NCI-H146 treated with DMSO at 0.1 percent for 48 hours (cell line): Measurements from ENCODE around the gene CCL18.
"Not testable (repeated sequence)": the region's sequence is repeated elsewhere in the genome, so short reads cannot be mapped to it uniquely, and the experiment has no call there.

Experiments used
- DNase-seq: peaks from one replicate; lab custom pipeline; 2025; ENCODE audit not compliant: unreplicated experiment; lab: John Stamatoyannopoulos, UW

The CCL18 gene, protein sequence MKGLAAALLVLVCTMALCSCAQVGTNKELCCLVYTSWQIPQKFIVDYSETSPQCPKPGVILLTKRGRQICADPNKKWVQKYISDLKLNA

DNA sequence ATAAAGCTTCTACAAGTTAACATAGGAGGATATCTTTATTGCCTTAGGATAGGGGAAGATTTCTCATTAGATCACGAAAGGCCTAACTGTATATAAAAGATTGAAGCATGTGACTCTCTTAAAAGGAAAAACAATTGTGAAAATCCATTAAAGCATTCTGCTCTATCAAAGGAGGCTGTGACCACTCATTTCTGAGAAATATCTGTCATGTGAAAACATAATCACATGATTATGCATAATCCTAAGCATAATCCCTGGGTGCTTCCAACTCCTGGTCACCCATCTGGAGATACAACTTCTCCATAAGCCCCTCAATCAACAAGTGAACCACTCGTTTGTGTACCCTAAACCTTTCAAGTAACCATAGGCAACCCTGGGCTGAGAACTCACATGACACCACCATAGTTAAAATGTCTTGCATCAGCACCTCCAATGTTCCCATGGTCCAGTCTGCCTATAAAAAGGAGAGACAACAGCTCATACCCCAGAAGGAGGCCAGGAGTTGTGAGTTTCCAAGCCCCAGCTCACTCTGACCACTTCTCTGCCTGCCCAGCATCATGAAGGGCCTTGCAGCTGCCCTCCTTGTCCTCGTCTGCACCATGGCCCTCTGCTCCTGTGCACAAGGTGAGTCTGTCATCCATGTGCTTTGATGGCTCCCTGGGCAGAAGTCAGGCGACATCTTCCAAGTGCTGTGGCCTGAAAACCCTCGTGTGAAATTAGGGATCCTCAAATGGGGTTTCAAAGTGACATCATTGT, at the start of gene CCL18:
TSS of gene CCL18 (plus strand) at position 487 of the 756 bp plus-strand sequence. CDS start at position 558, 71 bp downstream.
- no peak for DNase-seq

GRCh38 chr17:36014946-36015345, 49.1 kb upstream of the CCL18 start:
- DNase-seq, result no peak

DNA sequence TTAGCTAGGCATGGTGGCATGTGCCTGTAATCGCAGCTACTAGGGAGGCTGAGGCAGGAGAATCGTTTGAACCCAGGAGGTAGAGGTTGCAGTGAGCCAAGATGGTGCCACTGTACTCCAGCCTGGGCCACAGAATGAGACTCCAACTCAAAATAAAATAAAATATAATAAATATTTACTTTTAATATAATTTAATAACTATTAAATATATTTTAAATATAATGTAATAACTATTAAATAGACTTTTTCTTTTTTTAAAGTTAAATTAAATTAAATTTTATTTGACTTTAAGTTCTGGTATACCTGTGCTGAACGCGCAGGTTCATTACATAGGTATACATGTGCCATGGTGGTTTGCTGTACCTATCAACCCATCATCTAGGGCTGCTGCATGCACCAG, 48.2 kb upstream of the CCL18 start:
- not testable (repeated sequence) for DNase-seq

DNA sequence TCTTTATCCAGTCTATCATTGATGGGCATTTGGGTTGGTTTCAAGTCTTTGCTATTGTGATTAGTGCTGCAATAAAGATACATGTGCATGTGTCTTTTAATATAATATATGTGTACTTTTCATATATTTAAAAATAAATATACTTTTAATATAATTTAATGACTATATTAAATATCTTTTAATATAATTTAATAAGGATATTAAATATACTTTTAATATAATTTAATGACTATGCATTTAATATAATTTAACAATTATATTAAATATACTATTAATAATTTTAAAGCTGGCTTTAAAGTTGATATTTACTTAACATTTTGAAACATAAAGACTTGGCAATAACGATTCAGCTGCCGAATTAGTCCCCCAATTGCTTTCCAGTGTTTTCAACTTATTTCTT, 47.5 kb upstream of the CCL18 start:
- DNase-seq, result no peak

GRCh38 chr17:36017799-36018198, 46.3 kb upstream of the CCL18 start, which contains the start of gene CCL23:
Gene CCL23, minus strand, starts transcription at chr17:36017972. Its CDS starts 75 bp downstream, at chr17:36017897.
- DNase-seq, result no peak

DNA sequence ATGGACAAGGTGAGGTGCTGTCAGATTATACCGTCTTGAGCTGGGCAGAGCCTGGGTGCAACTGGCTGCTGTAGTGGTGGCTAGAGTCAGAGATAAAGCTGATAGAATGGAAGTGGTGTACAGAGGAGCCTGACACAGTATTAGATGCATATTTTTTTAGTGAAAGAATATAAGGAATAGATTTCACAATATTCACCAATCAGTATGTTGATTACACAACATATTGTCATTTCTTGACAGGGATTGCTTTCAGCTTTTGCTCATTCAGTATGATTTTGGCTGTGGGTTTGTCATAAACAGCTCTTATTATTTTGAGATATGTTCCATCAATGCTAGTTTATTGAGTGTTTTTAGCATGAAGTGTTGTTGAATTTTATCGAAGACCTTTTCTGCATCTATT, 44.6 kb upstream of the CCL18 start:
- no peak for DNase-seq

DNA sequence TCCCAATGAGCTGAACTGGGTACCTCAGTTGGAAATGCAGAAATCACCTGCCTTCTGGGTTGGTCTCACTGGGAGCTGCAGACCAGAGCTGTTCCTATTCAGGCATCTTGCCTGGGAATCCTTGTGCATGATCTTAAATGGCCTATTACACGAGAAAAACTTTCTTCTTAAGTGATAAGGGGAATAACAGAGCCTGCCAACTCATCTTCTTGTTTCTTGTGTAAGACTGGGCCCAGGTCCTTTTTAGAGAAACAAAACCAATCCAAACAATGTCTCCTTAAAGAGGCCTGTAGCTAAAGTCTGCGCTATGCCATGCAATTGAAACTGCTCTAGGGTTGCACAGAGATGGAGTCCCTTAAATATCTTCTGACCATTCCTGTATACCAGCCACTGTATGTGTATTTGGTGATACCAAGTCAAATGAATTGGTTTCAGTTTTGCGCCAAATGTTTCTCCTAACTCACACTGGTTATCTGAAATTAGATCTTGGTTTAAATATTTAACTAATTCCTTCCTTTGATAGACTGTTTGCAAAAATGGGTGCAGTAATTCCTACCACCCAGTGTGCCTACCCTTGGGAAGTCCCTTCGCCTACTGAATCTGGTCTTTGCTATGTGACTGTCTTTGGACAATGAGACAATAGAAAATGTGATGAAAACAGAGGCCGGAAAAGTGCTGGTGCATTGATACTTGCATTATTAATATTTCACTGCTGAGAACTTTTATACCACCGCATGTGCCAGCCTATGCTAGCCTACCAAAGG, 39.8 kb upstream of the CCL18 start:
- no peak for DNase-seq

- DNase-seq, result no peak
Measured at GRCh38 chr17:36027761-36028160, 36.3 kb upstream of the CCL18 start.

DNA sequence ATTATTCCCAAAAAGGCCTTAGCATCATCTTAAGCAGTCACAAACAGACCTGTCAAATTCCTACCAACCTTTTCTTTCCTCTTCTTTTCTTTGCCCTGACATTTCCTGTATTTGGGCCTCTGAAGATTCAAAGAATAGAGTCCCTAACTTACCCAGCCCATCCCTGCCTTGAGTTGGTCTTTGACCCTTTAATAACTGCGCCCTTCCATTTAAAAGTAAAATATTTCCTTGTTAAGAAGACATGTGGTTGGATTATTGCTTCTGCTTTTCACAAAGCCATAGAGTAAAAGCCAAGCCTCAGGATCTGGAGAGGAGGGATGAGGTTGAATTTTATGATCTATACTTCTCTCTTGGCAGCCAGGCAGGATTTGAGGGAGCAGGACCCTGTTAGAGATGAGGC, 33.1 kb upstream of the CCL18 start:
- no peak for DNase-seq

GRCh38 chr17:36034127-36034526, 29.9 kb upstream of the CCL18 start:
- DNase-seq, result no peak

GRCh38 chr17:36036235-36036634, 27.8 kb upstream of the CCL18 start:
- DNase-seq, result no peak

DNA sequence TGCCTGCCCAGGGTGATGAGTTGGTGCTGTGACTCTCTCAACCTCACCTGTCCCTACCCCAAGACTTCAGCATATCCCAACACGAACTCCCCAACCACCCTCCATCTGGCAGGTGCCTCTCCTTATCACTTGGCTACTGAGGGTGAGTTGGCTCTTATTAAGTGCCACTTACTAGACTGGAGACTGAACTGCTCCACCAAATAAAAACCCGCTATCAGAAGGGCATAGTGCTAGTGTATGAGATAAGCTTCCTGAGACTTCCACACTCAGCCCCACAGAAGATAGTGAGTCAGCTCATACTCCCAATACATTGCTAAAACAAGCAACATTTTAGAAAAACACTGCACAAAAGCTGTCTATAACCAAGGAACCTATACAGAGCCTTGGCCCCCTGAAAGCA, 16.0 kb upstream of the CCL18 start:
- no peak for DNase-seq

DNA sequence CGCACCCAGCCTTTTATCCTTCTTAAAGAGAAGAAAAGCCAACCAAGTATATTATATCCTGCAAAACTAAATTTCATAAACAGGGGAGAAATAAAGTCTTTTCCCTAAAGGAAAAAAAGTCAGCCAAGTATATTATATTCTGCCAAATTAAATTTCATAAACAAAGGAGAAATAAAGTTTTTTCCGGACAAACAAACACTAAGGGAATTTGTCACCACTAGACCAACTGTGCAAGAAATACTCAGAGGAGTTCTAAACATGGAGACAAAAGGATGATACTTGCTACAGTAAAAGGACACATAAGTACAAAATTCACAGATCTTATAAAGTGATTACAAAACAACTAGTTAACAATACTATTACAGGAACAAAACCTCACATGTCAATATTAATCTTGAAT, 14.4 kb upstream of the CCL18 start:
- DNase-seq, result no peak

GRCh38 chr17:36055171-36055570, 8.9 kb upstream of the CCL18 start:
- no peak for DNase-seq

DNA sequence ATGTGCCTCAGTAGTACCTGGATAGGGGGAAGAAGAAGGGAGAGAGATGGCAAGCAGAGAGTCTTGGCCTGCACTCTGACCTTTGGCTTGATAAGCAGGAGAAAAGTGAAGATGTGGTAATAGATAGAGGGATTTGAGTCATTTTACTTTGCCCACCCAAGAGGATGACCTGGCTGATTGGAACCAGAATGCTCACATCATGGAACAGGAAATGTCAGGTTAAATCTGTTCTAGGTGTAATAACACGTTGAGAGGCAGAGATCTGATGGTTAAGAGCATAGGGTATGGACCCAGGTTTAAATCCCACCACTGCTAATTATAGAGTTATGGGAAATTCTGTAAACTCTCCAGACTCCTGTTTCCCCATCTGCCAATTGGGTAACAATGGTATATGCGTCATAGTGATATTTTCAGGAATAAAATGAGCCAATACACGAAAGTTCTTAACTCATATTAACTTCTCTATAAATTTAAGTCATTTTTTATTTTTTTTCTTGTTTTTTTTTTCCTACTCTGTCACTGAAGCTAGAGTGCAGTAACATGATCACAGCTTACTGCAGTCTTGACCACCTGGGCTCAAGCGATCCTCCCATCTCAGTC, 8.1 kb upstream of the CCL18 start:
- no peak for DNase-seq

GRCh38 chr17:36057911-36058310, 6.2 kb upstream of the CCL18 start:
- no peak for DNase-seq

GRCh38 chr17:36059406-36059805, 4.7 kb upstream of the CCL18 start:
- no peak for DNase-seq

GRCh38 chr17:36060816-36061215, 3.3 kb upstream of the CCL18 start:
- no peak for DNase-seq

DNA sequence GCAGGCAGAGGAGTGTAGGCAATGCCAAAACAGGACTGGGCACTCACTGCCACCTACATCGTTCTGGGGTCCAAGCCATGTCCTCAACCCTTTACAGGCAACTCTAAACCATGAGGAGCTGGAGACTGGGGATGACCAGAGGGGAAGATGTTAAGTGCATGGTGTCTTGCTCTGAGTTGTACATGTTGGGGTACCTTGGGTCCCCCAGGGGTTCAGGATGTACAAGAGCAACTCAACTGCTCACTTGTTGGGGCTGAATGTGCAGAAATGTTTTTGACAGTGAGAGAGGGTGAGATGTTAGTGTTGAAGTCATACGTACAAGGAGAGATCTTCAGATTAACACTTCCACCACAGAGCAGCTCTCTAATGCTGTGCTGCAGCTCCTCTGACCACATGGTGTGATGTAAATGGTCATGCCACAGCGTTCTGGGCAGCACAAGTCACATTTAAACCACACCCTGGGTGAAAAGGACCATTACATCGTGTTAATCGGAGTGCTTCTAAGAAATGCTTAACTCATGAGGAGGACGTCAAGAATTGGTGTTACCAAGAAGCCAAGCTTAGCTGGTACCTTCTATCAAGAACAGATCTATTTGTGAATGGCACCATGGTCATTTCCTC, 2.4 kb downstream of the CCL18 start:
- no peak for DNase-seq

- DNase-seq, result no peak
Measured at GRCh38 chr17:36068524-36068923, 4.5 kb downstream of the CCL18 start.

DNA sequence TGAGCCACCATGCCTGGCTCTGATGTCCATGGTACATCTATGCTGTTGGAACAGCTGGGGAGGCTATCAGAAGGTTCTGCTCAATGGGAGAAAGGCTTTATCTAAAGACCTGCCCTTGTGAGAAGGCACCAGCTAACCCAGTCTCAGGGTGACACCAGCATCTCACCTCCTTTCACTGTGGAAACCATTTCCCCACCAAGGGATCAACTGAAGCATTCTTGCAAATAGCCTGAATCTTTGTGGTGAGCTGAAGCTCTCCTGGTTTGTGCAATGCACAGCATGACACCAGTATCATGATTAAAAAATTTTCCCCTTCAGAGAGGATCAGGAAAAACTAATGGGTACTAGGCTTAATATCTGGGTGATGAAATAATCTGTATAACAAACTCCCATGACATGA, 5.1 kb downstream of the CCL18 start:
- no peak for DNase-seq
